GM19455 (cell line): Measurements from ENCODE around the gene ABCA4.

ENCODE experiments used
- ATAC-seq: cut with Tn5 transposase; IDR thresholded peaks from one replicate; pipeline ENCODE4 v1.9.1; 2021; ENCODE audit not compliant: unreplicated experiment

Gene ABCA4

GRCh38 chr1:94105581-94105952 lies 15.4 kb downstream of the ABCA4 start:
- no peak for ATAC-seq

- ATAC-seq = no peak
These were observed 16.0 kb downstream of the ABCA4 start for GRCh38 chr1:94104776-94105580.

GRCh38 chr1:94104127-94104684 lies 16.7 kb downstream of the ABCA4 start:
- ATAC-seq = no peak

GRCh38 chr1:94103608-94104007 lies 17.3 kb downstream of the ABCA4 start:
- ATAC-seq = no peak

GRCh38 chr1:94101613-94102525 lies 19.1 kb downstream of the ABCA4 start:
- ATAC-seq = no peak

- ATAC-seq = no peak
These were observed 19.9 kb downstream of the ABCA4 start for GRCh38 chr1:94100785-94101612.

GRCh38 chr1:94100129-94100784 lies 20.7 kb downstream of the ABCA4 start:
- ATAC-seq = no peak

GRCh38 chr1:94099303-94099702 lies 21.6 kb downstream of the ABCA4 start:
- ATAC-seq = no peak

GRCh38 chr1:94098585-94099111 lies 22.3 kb downstream of the ABCA4 start:
- no peak for ATAC-seq

GRCh38 chr1:94096797-94097549 lies 24.0 kb downstream of the ABCA4 start:
- ATAC-seq = no peak

GRCh38 chr1:94095744-94096469 lies 25.0 kb downstream of the ABCA4 start:
- no peak for ATAC-seq

- ATAC-seq = no peak
These were observed 25.8 kb downstream of the ABCA4 start for GRCh38 chr1:94095112-94095637.

GRCh38 chr1:94094469-94095111 lies 26.4 kb downstream of the ABCA4 start:
- no peak for ATAC-seq

- no peak for ATAC-seq
These were observed 27.0 kb downstream of the ABCA4 start for GRCh38 chr1:94093996-94094395.

- ATAC-seq = no peak
These were observed 27.6 kb downstream of the ABCA4 start for GRCh38 chr1:94093396-94093795.

- no peak for ATAC-seq
These were observed 28.7 kb downstream of the ABCA4 start for GRCh38 chr1:94092210-94092613.

GRCh38 chr1:94090761-94091160 lies 30.2 kb downstream of the ABCA4 start:
- no peak for ATAC-seq

GRCh38 chr1:94087193-94087592 lies 33.8 kb downstream of the ABCA4 start:
- no peak for ATAC-seq
